ENCODE data around the gene KRTAP2-1.

Gene KRTAP2-1

DNA sequence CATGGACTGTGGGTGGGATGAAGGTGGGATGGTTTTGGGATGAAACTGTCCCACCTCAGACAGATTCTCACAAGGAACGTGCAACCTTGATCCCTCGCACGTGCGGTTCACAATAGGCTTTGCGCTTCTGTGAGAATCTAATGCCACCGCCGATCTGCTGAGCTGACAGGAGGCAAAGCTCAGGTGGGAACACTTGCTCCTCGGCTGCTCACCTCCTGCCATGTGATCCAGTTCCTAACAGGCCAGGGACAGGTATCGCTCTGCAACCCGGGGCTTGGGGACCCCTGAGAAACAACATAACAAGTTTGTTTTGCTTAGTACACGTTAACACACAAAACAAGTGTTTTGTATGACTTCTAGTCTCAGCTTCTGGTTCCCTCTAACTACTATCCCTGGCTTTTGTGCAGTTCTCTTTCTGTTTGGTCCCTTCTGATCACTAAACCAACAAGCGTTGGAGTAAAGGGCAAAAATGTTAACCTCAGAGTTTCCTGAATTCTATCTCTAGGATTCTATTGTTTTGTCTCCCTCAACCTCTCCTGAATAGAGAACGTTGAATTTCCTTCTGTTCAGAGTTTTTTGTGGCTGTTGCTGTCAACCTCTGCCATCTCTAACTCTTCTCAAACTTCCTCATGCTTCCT lies 30.4 kb downstream of the KRTAP2-1 start:
- H3K4me3 ChIP-seq (ENCODE audit: low read depth, low read length): no peak overlapping the region
- no peak for DNase-seq (ENCODE audit: low read depth)
- TF ChIP-seq, protein P1, sequence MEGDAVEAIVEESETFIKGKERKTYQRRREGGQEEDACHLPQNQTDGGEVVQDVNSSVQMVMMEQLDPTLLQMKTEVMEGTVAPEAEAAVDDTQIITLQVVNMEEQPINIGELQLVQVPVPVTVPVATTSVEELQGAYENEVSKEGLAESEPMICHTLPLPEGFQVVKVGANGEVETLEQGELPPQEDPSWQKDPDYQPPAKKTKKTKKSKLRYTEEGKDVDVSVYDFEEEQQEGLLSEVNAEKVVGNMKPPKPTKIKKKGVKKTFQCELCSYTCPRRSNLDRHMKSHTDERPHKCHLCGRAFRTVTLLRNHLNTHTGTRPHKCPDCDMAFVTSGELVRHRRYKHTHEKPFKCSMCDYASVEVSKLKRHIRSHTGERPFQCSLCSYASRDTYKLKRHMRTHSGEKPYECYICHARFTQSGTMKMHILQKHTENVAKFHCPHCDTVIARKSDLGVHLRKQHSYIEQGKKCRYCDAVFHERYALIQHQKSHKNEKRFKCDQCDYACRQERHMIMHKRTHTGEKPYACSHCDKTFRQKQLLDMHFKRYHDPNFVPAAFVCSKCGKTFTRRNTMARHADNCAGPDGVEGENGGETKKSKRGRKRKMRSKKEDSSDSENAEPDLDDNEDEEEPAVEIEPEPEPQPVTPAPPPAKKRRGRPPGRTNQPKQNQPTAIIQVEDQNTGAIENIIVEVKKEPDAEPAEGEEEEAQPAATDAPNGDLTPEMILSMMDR (IDR thresholded peaks at IDR 0.05; ENCODE audit: insufficient read depth, low read depth, low read length, missing control alignments): no peak

DNA sequence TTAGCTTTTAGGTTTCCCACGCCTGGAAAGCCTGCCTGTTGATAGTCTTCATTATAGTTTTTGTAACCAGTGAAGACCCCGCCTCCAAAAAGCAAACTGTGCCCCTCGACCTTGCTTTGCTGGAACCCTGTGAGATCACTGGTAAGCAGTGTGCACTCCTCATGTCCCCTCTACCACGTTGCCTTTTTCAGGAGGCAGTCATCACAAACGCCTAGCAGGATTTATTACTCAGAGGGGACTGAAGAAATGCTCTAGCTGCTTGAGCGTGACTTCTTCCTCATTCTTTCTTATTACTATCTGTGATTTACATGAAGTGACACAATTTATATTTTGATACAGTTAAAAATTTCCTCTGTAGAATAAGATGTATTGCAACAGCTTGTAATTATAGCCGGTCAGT lies 31.7 kb downstream of the KRTAP2-1 start:
- TF ChIP-seq, protein P1 (IDR thresholded peaks at IDR 0.05; ENCODE audit: insufficient read depth, low read depth, low read length, missing control alignments): no peak
- no peak overlapping the region for H3K4me3 ChIP-seq (ENCODE audit: low read depth, low read length)
- DNase-seq (ENCODE audit: low read depth): no peak

- no peak for DNase-seq (ENCODE audit: low read depth)
These were observed 33.5 kb downstream of the KRTAP2-1 start for GRCh38 chr17:41013606-41014005.

DNA sequence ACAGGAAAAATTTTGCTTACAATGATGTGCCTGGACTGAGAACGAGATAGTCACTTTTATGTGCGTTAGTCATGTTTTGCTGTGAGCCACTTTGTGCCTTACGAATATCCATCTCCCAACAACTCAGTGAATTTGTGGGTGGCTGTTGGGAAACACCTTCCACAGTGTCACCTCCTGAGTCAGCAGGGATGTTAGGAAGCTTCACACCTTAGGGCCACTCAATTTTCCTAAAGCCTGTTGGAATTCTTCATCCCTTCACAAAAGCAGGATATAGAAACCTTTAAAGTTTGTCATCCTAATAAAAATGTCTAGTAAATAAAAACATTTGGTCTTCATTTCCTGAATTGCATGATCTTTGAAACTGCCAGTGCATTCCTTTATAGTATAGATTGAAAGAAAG lies 33.9 kb downstream of the KRTAP2-1 start:
- TF ChIP-seq, protein P1 (IDR thresholded peaks at IDR 0.05; ENCODE audit: insufficient read depth, low read depth, low read length, missing control alignments): no peak
- DNase-seq (ENCODE audit: low read depth): no peak
- no peak overlapping the region for H3K4me3 ChIP-seq (ENCODE audit: low read depth, low read length)

More at GRCh38 chr17:41013606-41014005, 33.5 kb downstream of the KRTAP2-1 start:
- TF ChIP-seq, protein P1 (IDR thresholded peaks at IDR 0.05; ENCODE audit: insufficient read depth, low read depth, low read length, missing control alignments): no peak
- no peak overlapping the region for H3K4me3 ChIP-seq (ENCODE audit: low read depth, low read length)

DNA sequence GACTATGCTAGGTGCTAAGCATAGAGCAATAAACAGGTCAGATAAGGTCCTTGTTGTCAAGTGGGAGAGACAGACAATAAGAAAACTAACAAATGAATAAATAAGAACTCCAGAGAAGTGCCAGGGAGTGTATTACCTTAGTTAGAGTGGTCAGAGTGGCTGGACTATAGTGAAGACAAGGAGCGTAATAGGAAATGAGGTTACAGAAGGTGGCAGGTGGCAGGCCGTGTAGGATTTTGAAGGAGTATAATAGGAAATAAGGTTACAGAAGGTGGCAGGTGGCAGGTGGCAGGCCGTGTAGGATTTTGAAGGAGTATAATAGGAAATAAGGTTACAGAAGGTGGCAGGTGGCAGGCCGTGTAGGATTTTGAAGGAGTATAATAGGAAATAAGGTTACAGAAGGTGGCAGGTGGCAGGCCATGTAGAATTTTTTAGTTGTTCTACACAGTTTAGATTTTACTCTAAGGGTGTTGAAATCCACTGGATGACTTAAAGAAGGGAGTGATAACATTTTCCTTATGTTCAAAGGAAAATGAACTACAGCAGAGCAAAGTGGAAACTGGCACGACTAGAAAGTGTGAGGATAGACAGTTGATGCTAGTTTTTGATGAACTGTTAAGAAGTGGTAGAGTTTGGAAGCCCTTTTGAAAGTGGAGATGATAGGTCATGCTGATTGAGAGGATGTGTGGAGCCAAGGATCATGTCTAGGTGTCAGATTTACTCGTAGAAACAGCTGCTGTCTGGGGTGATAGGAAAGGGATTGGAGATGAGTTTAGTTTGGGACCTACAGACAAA lies 34.6 kb downstream of the KRTAP2-1 start:
- TF ChIP-seq, protein P1 (IDR thresholded peaks at IDR 0.05; ENCODE audit: insufficient read depth, low read depth, low read length, missing control alignments): no peak
- H3K4me3 ChIP-seq (ENCODE audit: low read depth, low read length): no peak overlapping the region
- DNase-seq (ENCODE audit: low read depth): no peak

- DNase-seq (ENCODE audit: low read depth): no peak
- H3K4me3 ChIP-seq (ENCODE audit: low read depth, low read length): no peak overlapping the region
- TF ChIP-seq, protein P1 (IDR thresholded peaks at IDR 0.05; ENCODE audit: insufficient read depth, low read depth, low read length, missing control alignments): no peak
These were observed 36.7 kb downstream of the KRTAP2-1 start for GRCh38 chr17:41010441-41010840.
